Measurements from ENCODE around the gene NRP2.

- TF ChIP-seq ZBTB7A (IDR thresholded peaks at IDR 0.05; ENCODE audit: low read depth), result no peak
- no peak for TF ChIP-seq CEBPB (IDR thresholded peaks at IDR 0.05)
- TF ChIP-seq TAF1 (IDR thresholded peaks at IDR 0.05; ENCODE audit: low read depth), result no peak
- no peak for TF ChIP-seq FOXM1 (IDR thresholded peaks at IDR 0.05; ENCODE audit: borderline replicate concordance, low read depth)
- TF ChIP-seq EP300 (IDR thresholded peaks at IDR 0.05; ENCODE audit: borderline replicate concordance), result no peak
- TF ChIP-seq REST (IDR thresholded peaks at IDR 0.05; ENCODE audit: low read depth), result no peak
- no peak for TF ChIP-seq EGR1 (IDR thresholded peaks at IDR 0.05)
- no peak for TF ChIP-seq TCF12 (IDR thresholded peaks at IDR 0.05; ENCODE audit: low read depth)
- TF ChIP-seq RAD21 (IDR thresholded peaks at IDR 0.05; ENCODE audit: low read depth), result no peak
- TF ChIP-seq MAX (IDR thresholded peaks at IDR 0.05), result no peak
- no peak for TF ChIP-seq YY1 (IDR thresholded peaks at IDR 0.05; ENCODE audit: low read depth)
- no peak for TF ChIP-seq CREB1 (IDR thresholded peaks at IDR 0.05; ENCODE audit: low read depth)
- no peak for TF ChIP-seq TEAD4 (IDR thresholded peaks at IDR 0.05)
Observed at GRCh38 chr2:205743137-205743536, 60.8 kb downstream of the NRP2 start.
